ENCODE data around the gene SH3PXD2A. TPM values are rescaled to one million over a fixed set of nuclear protein-coding genes. Genes with fewer than 3 reads are reported as not detected.
"Not testable (repeated sequence)": the region's sequence is repeated elsewhere in the genome, so short reads cannot be mapped to it uniquely, and the experiment has no call there.

The SH3PXD2A gene
- total RNA-seq, 1 donor from 2014 or later = 2.3 TPM

DNA sequence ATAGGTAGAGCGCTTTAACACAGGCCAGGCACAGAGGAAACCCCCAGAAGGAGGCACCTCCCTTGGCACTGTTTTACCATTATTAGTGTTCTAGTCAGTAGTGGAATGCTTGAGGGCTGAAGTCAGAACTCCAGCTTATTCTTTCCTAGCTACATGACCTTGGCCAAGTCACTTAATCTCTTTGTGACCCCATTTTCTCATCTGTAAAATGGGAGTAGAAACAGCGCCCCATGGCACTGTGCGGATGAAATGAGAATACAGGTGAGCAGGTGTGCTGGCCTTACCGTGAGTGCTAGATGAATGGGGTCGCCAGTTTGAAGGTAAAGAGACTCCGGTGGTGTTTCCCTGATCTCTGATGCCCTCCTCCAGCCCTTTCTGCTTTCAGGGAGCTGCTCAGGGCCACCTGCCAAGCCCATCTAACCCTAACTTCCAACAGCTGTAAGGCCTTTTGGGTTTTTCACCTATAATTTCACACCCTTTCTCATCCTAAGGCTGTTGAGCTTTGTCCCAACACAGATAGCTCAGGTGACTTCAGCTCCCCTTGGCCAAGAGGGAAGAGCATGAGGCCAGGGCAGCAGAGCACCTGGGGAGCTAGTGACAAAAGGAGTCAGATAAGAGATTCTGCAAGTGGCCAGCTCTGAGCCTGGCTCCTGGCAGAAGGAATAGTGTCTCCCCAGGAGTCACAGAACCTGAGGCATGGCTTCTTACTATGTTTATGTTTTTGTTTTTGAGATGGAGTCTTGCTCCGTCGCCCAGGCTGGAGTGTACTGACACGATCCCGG lies 76.8 kb downstream of the SH3PXD2A start:
- no peak overlapping the region for H3K27ac ChIP-seq
- H3K9me3 ChIP-seq (ENCODE audit: low read depth) = no peaks in the 10 kb centered on the region
- no peaks in the 10 kb centered on the region for H3K79me2 ChIP-seq (ENCODE audit: low read depth)
- peak overlapping the region; percentile 42 for H3K27ac Mint-ChIP-seq
- peaks cover 2% of the 10 kb centered on the region for H3K27me3 Mint-ChIP-seq (ENCODE audit: insufficient read depth, low read depth)
- H3K9ac ChIP-seq = no peak overlapping the region
- H3K9me3 Mint-ChIP-seq = no peaks in the 10 kb centered on the region
- no peaks in the 10 kb centered on the region for H3F3A ChIP-seq (ENCODE audit: low read depth)
- DNase-seq (ENCODE audit: low spot score) = no peak
- H3K4me2 ChIP-seq = no peak overlapping the region
- no peaks in the 10 kb centered on the region for H3K36me3 ChIP-seq
- H3K4me1 ChIP-seq = no peaks in the 10 kb centered on the region
- TF ChIP-seq EZH2phosphoT487 (IDR thresholded peaks at IDR 0.05) (no peak), EZH2 (IDR thresholded peaks at IDR 0.05) (no peak)
- TF ChIP-seq, protein P1, sequence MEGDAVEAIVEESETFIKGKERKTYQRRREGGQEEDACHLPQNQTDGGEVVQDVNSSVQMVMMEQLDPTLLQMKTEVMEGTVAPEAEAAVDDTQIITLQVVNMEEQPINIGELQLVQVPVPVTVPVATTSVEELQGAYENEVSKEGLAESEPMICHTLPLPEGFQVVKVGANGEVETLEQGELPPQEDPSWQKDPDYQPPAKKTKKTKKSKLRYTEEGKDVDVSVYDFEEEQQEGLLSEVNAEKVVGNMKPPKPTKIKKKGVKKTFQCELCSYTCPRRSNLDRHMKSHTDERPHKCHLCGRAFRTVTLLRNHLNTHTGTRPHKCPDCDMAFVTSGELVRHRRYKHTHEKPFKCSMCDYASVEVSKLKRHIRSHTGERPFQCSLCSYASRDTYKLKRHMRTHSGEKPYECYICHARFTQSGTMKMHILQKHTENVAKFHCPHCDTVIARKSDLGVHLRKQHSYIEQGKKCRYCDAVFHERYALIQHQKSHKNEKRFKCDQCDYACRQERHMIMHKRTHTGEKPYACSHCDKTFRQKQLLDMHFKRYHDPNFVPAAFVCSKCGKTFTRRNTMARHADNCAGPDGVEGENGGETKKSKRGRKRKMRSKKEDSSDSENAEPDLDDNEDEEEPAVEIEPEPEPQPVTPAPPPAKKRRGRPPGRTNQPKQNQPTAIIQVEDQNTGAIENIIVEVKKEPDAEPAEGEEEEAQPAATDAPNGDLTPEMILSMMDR (IDR thresholded peaks at IDR 0.05) = no peak
- H3K4me1 Mint-ChIP-seq = peaks cover 14% of the 10 kb centered on the region
- H2AFZ ChIP-seq (replicated peaks) = no peak overlapping the region
- H3K36me3 Mint-ChIP-seq = peaks cover 18% of the 10 kb centered on the region
- H4K20me1 ChIP-seq (ENCODE audit: low read depth) = no peaks in the 10 kb centered on the region
- no peak overlapping the region for H3K4me3 ChIP-seq
- no peaks in the 10 kb centered on the region for H3K27me3 ChIP-seq
- H3K4me3 Mint-ChIP-seq = no peak overlapping the region

DNA sequence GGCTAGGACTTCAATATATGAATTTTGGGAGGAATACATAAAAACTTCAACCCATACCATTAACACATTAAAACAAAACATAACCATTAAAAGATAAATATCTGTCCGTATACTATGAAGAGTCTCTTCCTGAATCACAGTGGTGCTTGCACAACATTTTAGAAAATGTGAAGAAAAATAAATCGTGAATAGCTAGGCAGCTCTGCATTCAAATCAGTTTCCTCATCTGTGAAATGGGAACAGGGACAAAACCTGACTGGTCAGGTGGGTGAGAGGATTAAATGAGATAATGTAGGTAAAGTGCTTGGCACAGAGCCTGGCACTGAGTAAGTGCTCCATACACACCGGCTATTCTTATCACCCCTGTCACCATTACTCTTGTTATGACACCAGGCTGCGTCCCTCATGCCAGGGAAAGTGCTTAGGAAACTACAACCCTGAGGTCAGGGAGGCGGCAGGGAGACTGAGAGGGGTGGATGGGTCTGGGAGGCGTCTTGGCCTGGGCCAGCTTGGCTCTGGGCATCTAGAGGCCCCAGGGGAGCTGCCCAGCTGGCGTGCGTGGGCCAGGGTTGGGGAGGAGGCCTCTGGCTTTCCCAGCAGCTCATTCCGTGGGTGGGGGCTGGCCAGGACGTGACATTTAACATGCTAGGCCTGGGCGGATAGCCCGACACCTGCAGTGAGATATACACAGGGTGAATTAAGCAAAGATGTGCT lies 78.3 kb downstream of the SH3PXD2A start:
- Histone ChIP-seq H3K9ac (no peak overlapping the region), H3K4me1 (peaks cover 6% of the 10 kb centered on the region), H3K27me3 (no peaks in the 10 kb centered on the region), H2AFZ (replicated peaks) (no peak overlapping the region), H3K4me3 (no peak overlapping the region), H3K4me2 (no peak overlapping the region), H3K27ac (no peak overlapping the region), H3K36me3 (no peaks in the 10 kb centered on the region), H4K20me1 (ENCODE audit: low read depth) (no peaks in the 10 kb centered on the region), H3F3A (ENCODE audit: low read depth) (peaks cover 13% of the 10 kb centered on the region), H3K79me2 (ENCODE audit: low read depth) (no peaks in the 10 kb centered on the region), H3K9me3 (ENCODE audit: low read depth) (no peaks in the 10 kb centered on the region)
- TF ChIP-seq, protein P1 (IDR thresholded peaks at IDR 0.05) = no peak
- TF ChIP-seq EZH2 (IDR thresholded peaks at IDR 0.05) (no peak), EZH2phosphoT487 (IDR thresholded peaks at IDR 0.05) (no peak)
- DNase-seq (ENCODE audit: low spot score) = no peak
- no peak overlapping the region for H3K4me3 Mint-ChIP-seq
- H3K36me3 Mint-ChIP-seq = peaks cover 14% of the 10 kb centered on the region
- H3K27me3 Mint-ChIP-seq (ENCODE audit: insufficient read depth, low read depth) = no peaks in the 10 kb centered on the region
- no peaks in the 10 kb centered on the region for H3K9me3 Mint-ChIP-seq
- peaks cover 21% of the 10 kb centered on the region for H3K4me1 Mint-ChIP-seq
- H3K27ac Mint-ChIP-seq = no peak overlapping the region

DNA sequence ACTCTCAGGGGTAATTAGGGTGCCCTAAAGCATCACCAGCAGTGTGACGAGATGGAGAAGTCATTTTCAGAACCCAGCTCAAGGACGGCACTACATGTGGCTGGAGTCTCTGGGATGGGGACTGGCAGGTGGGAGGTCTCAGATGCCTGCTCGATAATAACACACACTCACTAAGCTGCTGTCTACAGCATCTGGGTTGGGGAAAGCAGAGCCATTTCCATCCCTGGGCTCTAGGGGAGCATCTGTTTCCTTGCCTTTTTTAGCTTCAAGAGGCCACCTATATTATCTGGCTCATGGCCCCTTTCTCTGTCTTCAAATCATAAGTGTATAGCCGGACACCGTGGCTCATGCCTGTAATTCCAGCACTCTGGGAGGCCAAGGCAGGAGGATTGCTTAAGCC lies 79.6 kb downstream of the SH3PXD2A start:
- Mint-ChIP-seq H3K27ac (no peak overlapping the region), H3K4me1 (peaks cover 22% of the 10 kb centered on the region), H3K4me3 (no peak overlapping the region)

DNA sequence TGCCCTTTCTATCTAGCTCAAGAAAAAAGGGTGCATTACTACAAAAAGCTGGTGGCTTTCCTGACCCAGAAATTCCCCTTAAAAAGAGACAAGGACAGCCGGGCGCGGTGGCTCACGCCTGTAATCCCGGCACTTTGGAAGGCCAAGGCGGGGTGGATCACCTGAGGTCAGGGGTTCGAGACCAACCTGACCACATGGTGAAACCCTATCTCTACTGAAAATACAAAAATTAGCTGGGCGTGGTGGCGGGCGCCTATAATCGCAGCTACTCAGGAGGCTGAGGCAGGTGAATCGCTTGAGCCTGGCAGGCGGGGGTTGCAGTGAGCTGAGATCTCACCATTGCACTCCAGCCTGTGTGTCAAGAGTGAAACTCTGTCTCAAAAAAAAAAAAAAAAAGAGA lies 82.5 kb downstream of the SH3PXD2A start:
- peaks cover 35% of the 10 kb centered on the region for H3K4me1 Mint-ChIP-seq
- H3K36me3 ChIP-seq; H3K9me3 Mint-ChIP-seq; H3K79me2 ChIP-seq (ENCODE audit: low read depth); DNase-seq (ENCODE audit: low spot score); H3K27me3 ChIP-seq; H3K9me3 ChIP-seq (ENCODE audit: low read depth); H3K27me3 Mint-ChIP-seq (ENCODE audit: insufficient read depth, low read depth); H3K27ac Mint-ChIP-seq; H3K9ac ChIP-seq; H4K20me1 ChIP-seq (ENCODE audit: low read depth): not testable (repeated sequence)
- peaks cover 20% of the 10 kb centered on the region for H3K4me1 ChIP-seq
- peak overlapping the region; percentile 48 for H3K4me3 ChIP-seq
- peaks cover 11% of the 10 kb centered on the region for H3K36me3 Mint-ChIP-seq
- H3K4me2 ChIP-seq = peak overlapping the region; percentile 87
- H3F3A ChIP-seq (ENCODE audit: low read depth) = peaks cover 25% of the 10 kb centered on the region
- H2AFZ ChIP-seq (replicated peaks) = peak overlapping the region; percentile 81
- H3K4me3 Mint-ChIP-seq = peak overlapping the region; percentile 83
- H3K27ac ChIP-seq = peak overlapping the region; percentile 78

More for the DNA sequence above, 79.6 kb downstream of the SH3PXD2A start:
- Histone ChIP-seq H3F3A (ENCODE audit: low read depth) (peaks cover 25% of the 10 kb centered on the region), H3K4me1 (peaks cover 12% of the 10 kb centered on the region), H4K20me1 (ENCODE audit: low read depth) (no peaks in the 10 kb centered on the region), H3K79me2 (ENCODE audit: low read depth) (no peaks in the 10 kb centered on the region), H3K9ac (no peak overlapping the region), H3K9me3 (ENCODE audit: low read depth) (no peaks in the 10 kb centered on the region), H3K36me3 (no peaks in the 10 kb centered on the region), H3K4me2 (no peak overlapping the region), H3K4me3 (no peak overlapping the region), H3K27ac (no peak overlapping the region), H2AFZ (replicated peaks) (no peak overlapping the region), H3K27me3 (no peaks in the 10 kb centered on the region)
- peaks cover 11% of the 10 kb centered on the region for H3K36me3 Mint-ChIP-seq
- H3K27me3 Mint-ChIP-seq (ENCODE audit: insufficient read depth, low read depth) = peaks cover 3% of the 10 kb centered on the region
- DNase-seq (ENCODE audit: low spot score) = no peak
- TF ChIP-seq EZH2 (IDR thresholded peaks at IDR 0.05) = no peak
- TF ChIP-seq, protein P1 (IDR thresholded peaks at IDR 0.05) = no peak
- TF ChIP-seq EZH2phosphoT487 (IDR thresholded peaks at IDR 0.05) = no peak
- H3K9me3 Mint-ChIP-seq = no peaks in the 10 kb centered on the region

Measured in neural progenitor cell (in vitro differentiated cells).